A549 (cell line): Measurements from ENCODE around the gene OR5H14.

ENCODE experiments used
- CTCF ChIP-seq: fragments of >200 bp; sonication (Bioruptor Twin); formaldehyde crosslinking; IDR thresholded peaks from 3 replicates; pipeline ENCODE4 v1.5.1; 2016
- MAFK ChIP-seq: fragments of 450-650 bp; IDR thresholded peaks from 2 replicates; pipeline ENCODE4 v1.6.1; 2014; ENCODE audit not compliant: partially characterized antibody
- POLR2A ChIP-seq: IDR thresholded peaks from 2 replicates; pipeline ENCODE4 v1.6.1; 2012; ENCODE audit warnings: mild to moderate bottlenecking, low read length

DNA sequence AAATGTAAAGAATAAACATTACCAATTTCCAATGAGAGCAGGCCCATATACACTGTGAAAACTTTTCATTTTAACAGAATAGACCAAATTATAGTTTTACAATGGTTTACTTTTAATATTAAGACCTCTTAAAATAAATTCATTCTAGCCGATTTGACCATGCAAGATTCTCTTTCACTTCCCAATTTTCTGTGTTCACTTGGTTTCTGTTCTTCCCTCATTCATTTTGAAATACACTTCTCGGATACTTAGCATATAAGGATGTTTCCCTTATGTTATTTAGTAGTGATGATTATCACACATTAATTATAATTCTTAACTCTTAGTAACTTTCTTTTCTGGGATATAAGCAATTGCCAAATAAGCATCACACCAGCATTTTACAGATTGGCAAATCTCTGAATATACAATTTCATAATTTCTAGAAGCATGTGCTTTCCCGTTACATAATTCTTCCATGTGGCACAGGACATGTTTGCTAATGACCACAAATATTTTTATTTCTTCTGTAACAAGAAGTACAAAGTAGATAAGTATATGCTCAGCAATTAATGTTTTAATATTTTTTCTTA, 33.1 kb downstream of the OR5H14 start:
- TF ChIP-seq MAFK = no peak
- no peak for TF ChIP-seq CTCF
- no peak for TF ChIP-seq POLR2A
